ENCODE data around the gene TFEB.

DNA sequence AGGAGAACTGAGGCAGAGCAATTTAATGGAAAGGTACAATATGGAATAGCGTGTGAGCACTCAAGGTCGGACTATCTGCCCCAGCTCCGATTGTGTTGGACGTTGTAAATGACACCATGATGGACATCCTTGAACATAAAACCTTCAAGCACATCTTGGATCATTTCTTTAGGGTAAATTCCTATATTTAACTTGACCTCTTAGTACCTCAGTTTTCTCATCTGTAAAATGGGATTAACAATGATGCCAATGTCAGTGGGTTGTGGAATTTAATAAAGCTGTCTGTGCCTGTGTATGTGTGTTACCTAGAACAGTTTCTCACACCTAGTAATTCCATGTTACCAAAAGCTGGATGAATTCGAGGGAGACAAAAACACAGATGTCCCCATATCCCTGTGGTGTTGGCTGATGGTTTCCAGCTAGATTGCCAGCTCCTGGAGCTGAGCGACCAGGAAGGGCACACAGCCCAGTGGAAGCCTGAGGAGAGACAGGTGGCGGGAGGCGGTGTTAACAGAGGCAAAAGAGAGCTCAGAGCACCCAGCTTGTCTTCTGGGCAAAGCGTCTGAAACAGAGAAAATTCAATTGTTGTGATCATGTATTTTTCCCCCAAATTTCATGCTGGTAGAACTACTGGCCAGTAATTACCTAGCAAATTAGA, 64.6 kb downstream of the TFEB start:
- TF ChIP-seq, protein P1, sequence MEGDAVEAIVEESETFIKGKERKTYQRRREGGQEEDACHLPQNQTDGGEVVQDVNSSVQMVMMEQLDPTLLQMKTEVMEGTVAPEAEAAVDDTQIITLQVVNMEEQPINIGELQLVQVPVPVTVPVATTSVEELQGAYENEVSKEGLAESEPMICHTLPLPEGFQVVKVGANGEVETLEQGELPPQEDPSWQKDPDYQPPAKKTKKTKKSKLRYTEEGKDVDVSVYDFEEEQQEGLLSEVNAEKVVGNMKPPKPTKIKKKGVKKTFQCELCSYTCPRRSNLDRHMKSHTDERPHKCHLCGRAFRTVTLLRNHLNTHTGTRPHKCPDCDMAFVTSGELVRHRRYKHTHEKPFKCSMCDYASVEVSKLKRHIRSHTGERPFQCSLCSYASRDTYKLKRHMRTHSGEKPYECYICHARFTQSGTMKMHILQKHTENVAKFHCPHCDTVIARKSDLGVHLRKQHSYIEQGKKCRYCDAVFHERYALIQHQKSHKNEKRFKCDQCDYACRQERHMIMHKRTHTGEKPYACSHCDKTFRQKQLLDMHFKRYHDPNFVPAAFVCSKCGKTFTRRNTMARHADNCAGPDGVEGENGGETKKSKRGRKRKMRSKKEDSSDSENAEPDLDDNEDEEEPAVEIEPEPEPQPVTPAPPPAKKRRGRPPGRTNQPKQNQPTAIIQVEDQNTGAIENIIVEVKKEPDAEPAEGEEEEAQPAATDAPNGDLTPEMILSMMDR (conservative IDR thresholded peaks at IDR 0.05): no peak
- no peak for TF ChIP-seq EZH2 (IDR thresholded peaks at IDR 0.05; ENCODE audit: low read depth)
